ENCODE results near the gene NUP133.
"Not testable (repeated sequence)": the region's sequence is repeated elsewhere in the genome, so short reads cannot be mapped to it uniquely, and the experiment has no call there.

NUP133 gene

GRCh38 chr1:229408458-229409037 lies 99.6 kb downstream of the NUP133 start:
- H3K4me1 Mint-ChIP-seq, result peaks cover 54% of the 10 kb centered on the region
- H3K4me3 Mint-ChIP-seq, result peak overlapping the region; percentile 20 to 80 (median 40)
- no peaks in the 10 kb centered on the region for H3K36me3 Mint-ChIP-seq (ENCODE audit: low read depth)
- no peaks in the 10 kb centered on the region for H3K9me3 Mint-ChIP-seq
- H3K27me3 Mint-ChIP-seq (ENCODE audit: low read depth), result peaks cover 54% of the 10 kb centered on the region
- no peak for TF ChIP-seq CTCF (IDR thresholded peaks at IDR 0.05; ENCODE audit: unreplicated experiment in 3 of 3)
- H3K27ac Mint-ChIP-seq, result peak overlapping the region; percentile 51 to 95 (median 69)

GRCh38 chr1:229407206-229408026 lies 100.7 kb downstream of the NUP133 start:
- Mint-ChIP-seq H3K4me3 (peak overlapping the region; percentile 79 to 83 (median 79)), H3K36me3 (ENCODE audit: low read depth) (no peaks in the 10 kb centered on the region), H3K27me3 (ENCODE audit: low read depth) (peaks cover 62% of the 10 kb centered on the region), H3K4me1 (peaks cover 48% of the 10 kb centered on the region), H3K27ac (no peak overlapping the region), H3K9me3 (no peaks in the 10 kb centered on the region)
- TF ChIP-seq CTCF (IDR thresholded peaks at IDR 0.05; ENCODE audit: unreplicated experiment in 3 of 3), result no peak

- Mint-ChIP-seq H3K9me3 (no peaks in the 10 kb centered on the region), H3K4me1 (peaks cover 42% of the 10 kb centered on the region), H3K4me3 (peak overlapping the region; percentile 79 to 83 (median 79)), H3K27ac (no peak overlapping the region), H3K27me3 (ENCODE audit: low read depth) (peaks cover 69% of the 10 kb centered on the region), H3K36me3 (ENCODE audit: low read depth) (no peaks in the 10 kb centered on the region)
- TF ChIP-seq CTCF (IDR thresholded peaks at IDR 0.05; ENCODE audit: unreplicated experiment in 3 of 3), result no peak
These were observed 101.3 kb downstream of the NUP133 start for GRCh38 chr1:229406798-229407197.

GRCh38 chr1:229403573-229403972 lies 104.6 kb downstream of the NUP133 start:
- no peaks in the 10 kb centered on the region for H3K36me3 Mint-ChIP-seq (ENCODE audit: low read depth)
- no peak for TF ChIP-seq CTCF (IDR thresholded peaks at IDR 0.05; ENCODE audit: unreplicated experiment in 3 of 3)
- peaks cover 16% of the 10 kb centered on the region for H3K4me1 Mint-ChIP-seq

GRCh38 chr1:229402993-229403392 lies 105.1 kb downstream of the NUP133 start:
- Mint-ChIP-seq H3K36me3 (ENCODE audit: low read depth) (no peaks in the 10 kb centered on the region), H3K9me3 (no peaks in the 10 kb centered on the region), H3K27ac (no peak overlapping the region), H3K4me3 (no peak overlapping the region), H3K27me3 (ENCODE audit: low read depth) (peaks cover 62% of the 10 kb centered on the region), H3K4me1 (peaks cover 10% of the 10 kb centered on the region)
- no peak for TF ChIP-seq CTCF (IDR thresholded peaks at IDR 0.05; ENCODE audit: unreplicated experiment in 3 of 3)

More at GRCh38 chr1:229403573-229403972, 104.6 kb downstream of the NUP133 start:
- Mint-ChIP-seq H3K27me3 (ENCODE audit: low read depth) (peaks cover 68% of the 10 kb centered on the region), H3K4me3 (no peak overlapping the region), H3K9me3 (no peaks in the 10 kb centered on the region), H3K27ac (no peak overlapping the region)

GRCh38 chr1:229402329-229402728 lies 105.8 kb downstream of the NUP133 start:
- not testable (repeated sequence) for H3K4me1 Mint-ChIP-seq

More at GRCh38 chr1:229402329-229402728, 105.8 kb downstream of the NUP133 start:
- H3K4me3 Mint-ChIP-seq; H3K9me3 Mint-ChIP-seq; H3K36me3 Mint-ChIP-seq (ENCODE audit: low read depth); H3K27ac Mint-ChIP-seq: not testable (repeated sequence)
- H3K27me3 Mint-ChIP-seq (ENCODE audit: low read depth), result peaks cover 61% of the 10 kb centered on the region
